ENCODE data around the gene CMTM8. TPM values are rescaled to one million over a fixed set of nuclear protein-coding genes. Genes with fewer than 3 reads are reported as not detected.

The CMTM8 gene
- polyA plus RNA-seq, 6 donors from 2014 or later: 0.44 to 1.3 (median 0.53) TPM; not detected in 1

GRCh38 chr3:32285891-32286290 lies 47.4 kb downstream of the CMTM8 start:
- DNase-seq: no peak
- Mint-ChIP-seq H3K4me1 (peaks cover 18 to 36% (median 34%) of the 10 kb centered on the region in 3 donors), H3K36me3 (no peaks in the 10 kb centered on the region), H3K9me3 (no peaks in the 10 kb centered on the region), H3K4me3 (peak overlapping the region in 4 of 8 donors; percentile 6 to 48 (median 19)), H3K27me3 (peaks cover 0 to 8% (median 0%) of the 10 kb centered on the region in 3 donors), H3K27ac (peak overlapping the region in 1 of 6 donors; percentile 81)
- peak; percentile 16 to 35 for ATAC-seq (ENCODE audit: low read depth in 2 of 2)

- no peaks in the 10 kb centered on the region for H3K36me3 Mint-ChIP-seq
- peak overlapping the region in 4 of 6 donors; percentile 38 to 80 (median 67) for H3K27ac Mint-ChIP-seq
- no peaks in the 10 kb centered on the region for H3K27me3 Mint-ChIP-seq
- peak; percentile 47 to 63 for ATAC-seq (ENCODE audit: low read depth in 2 of 2)
- peak overlapping the region in 4 of 8 donors; percentile 6 to 30 (median 14) for H3K4me3 Mint-ChIP-seq
- H3K9me3 Mint-ChIP-seq: no peaks in the 10 kb centered on the region
- no peak for DNase-seq
- H3K4me1 Mint-ChIP-seq: peaks cover 6 to 22% (median 19%) of the 10 kb centered on the region in 3 donors
Observed at GRCh38 chr3:32288819-32289218, 50.3 kb downstream of the CMTM8 start.

DNA sequence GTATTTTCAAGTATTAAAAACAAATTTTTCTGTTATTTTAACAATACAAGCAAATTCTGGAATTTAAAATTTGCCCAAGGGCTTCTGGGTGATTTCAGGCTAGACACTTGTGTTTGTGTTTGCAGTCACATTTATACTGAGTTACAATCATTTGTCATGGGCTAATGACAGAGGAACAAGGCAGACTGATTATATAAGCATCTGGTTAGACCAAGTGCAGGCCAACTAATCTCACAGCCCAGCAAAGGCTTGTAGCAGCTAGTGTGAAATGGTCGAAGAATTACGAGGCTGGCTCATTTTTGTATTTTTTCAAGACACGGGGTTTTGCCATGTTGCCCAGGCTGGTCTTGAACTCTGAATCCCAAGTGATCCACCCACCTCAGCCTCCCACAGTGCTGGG lies 52.1 kb downstream of the CMTM8 start:
- ATAC-seq (ENCODE audit: low read depth in 2 of 2) (no peak), DNase-seq (no peak)
- Mint-ChIP-seq H3K4me1 (peaks cover 6 to 20% (median 17%) of the 10 kb centered on the region in 3 donors), H3K27me3 (no peaks in the 10 kb centered on the region), H3K9me3 (no peaks in the 10 kb centered on the region), H3K36me3 (no peaks in the 10 kb centered on the region), H3K4me3 (no peak overlapping the region), H3K27ac (peak overlapping the region in 1 of 6 donors; percentile 49)

DNA sequence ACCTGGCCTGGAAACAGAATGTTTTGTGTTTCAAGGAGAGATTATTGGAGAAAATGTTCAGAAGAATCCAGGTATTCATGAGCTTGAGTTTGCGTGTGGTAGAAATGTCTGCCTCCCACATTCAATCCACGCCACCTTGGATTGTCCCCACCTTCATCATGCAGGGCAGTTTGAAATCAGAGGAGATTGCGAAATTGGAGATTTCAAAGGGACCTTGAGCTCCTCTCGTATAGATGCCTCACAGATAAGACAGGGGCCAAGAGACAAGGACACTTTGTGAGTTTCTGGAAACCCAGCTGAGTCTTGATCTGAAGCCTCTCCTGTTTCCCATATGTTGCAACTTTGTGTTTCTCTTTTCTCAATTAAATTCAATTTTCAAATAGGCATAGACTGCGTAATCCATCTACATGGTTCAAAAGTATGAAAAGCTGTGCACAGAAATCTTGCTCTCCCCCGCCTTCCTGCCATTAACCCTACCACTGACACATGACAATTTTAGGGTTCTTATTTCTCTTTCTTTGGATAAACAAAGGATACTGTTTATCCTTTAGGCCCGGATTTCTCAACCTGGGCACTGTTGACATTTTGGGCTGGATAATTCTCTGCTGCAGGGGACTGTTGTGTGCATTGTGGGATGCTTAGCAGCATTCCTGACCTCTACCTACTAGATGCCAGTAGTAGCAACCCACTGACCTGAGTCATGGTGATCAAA lies 53.8 kb downstream of the CMTM8 start:
- peaks cover 6 to 15% (median 12%) of the 10 kb centered on the region in 3 donors for H3K4me1 Mint-ChIP-seq
- no peaks in the 10 kb centered on the region for H3K27me3 Mint-ChIP-seq
- H3K36me3 Mint-ChIP-seq: no peaks in the 10 kb centered on the region
- DNase-seq (no peak), ATAC-seq (ENCODE audit: low read depth in 2 of 2) (no peak)
- no peak overlapping the region for H3K4me3 Mint-ChIP-seq
- no peak overlapping the region for H3K27ac Mint-ChIP-seq
- H3K9me3 Mint-ChIP-seq: no peaks in the 10 kb centered on the region

GRCh38 chr3:32293903-32294302 lies 55.4 kb downstream of the CMTM8 start:
- no peaks in the 10 kb centered on the region for H3K36me3 Mint-ChIP-seq
- no peaks in the 10 kb centered on the region for H3K9me3 Mint-ChIP-seq
- ATAC-seq (ENCODE audit: low read depth in 2 of 2): no peak
- peaks cover 6 to 10% (median 9%) of the 10 kb centered on the region in 3 donors for H3K4me1 Mint-ChIP-seq
- no peak for DNase-seq
- H3K27ac Mint-ChIP-seq: peak overlapping the region in 1 of 6 donors; percentile 34
- H3K27me3 Mint-ChIP-seq: no peaks in the 10 kb centered on the region
- no peak overlapping the region for H3K4me3 Mint-ChIP-seq

DNA sequence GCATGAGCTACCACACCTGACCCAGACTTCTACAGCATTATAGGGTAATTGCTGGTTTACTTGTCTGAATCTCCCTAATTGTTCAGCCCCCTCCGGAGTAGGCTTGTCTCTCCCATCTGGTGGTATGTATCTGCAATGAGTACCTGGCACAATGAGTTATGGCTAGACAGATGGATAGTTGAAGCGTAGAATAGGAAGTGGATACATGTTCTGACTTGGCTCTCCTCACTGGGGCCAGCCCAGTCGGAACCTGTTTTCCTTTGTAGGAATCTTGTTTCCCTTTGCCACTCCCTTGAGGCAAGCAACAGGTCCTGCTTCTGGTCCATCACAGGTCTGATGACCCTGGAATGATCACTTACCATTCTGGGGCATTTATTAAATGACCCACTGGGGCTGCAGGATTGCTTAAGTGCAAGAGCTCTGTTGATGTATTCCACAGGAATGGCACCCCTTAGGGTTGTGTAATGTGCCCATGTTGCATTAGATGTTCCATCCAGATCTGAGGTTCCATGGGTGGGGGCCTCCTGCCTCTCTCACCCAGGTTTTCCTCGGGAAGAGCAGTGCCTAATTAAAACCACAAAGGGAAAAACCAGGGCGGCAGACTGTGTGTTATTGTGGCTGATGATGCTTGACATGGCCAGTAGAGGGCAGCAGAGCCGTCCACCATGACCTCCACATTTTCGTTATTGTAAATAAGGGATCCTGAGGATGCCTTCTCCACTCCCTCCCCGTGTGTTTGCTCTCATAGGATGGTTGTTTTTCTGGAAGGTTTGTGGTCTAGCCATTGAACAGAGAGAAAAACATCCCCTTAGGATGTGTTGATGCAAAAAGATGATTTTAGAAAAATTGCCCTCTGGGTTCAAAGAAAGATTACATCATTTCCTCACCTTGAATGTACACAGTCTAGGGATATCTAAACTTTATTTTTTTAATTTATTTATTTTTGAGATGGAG lies 58.0 kb downstream of the CMTM8 start:
- ATAC-seq (ENCODE audit: low read depth in 2 of 2): peak; percentile 56 to 77
- peak overlapping the region in 3 of 6 donors; percentile 38 to 51 (median 49) for H3K27ac Mint-ChIP-seq
- no peaks in the 10 kb centered on the region for H3K27me3 Mint-ChIP-seq
- H3K36me3 Mint-ChIP-seq: no peaks in the 10 kb centered on the region
- H3K9me3 Mint-ChIP-seq: no peaks in the 10 kb centered on the region
- peaks cover 5 to 6% (median 5%) of the 10 kb centered on the region in 3 donors for H3K4me1 Mint-ChIP-seq
- DNase-seq: peak; percentile 45
- H3K4me3 Mint-ChIP-seq: no peak overlapping the region

DNA sequence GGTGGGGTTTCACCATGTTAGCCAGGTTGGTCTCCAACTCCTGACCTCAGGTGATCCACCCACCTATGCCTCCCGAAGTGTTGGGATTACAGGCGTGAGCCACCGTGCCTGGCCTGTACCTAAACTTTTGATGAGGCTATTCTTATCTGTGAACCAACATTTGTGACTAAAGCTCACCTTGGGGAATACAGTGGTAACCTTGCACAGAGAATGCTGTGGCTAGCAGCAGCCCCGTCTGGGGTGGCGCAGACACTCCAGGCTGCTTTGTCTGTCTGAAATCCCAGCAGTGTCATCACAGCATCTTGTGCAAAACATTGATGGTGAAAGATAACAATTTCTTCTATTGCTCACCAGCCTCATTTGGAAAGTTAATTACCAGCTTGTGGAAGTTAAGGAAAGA lies 58.9 kb downstream of the CMTM8 start:
- Mint-ChIP-seq H3K4me3 (peak overlapping the region in 2 of 8 donors; percentile 25 to 40), H3K27ac (peak overlapping the region in 2 of 6 donors; percentile 41 to 44), H3K27me3 (no peaks in the 10 kb centered on the region), H3K9me3 (no peaks in the 10 kb centered on the region), H3K4me1 (peaks cover 5 to 6% (median 5%) of the 10 kb centered on the region in 3 donors), H3K36me3 (no peaks in the 10 kb centered on the region)
- ATAC-seq (ENCODE audit: low read depth in 2 of 2): no peak
- DNase-seq: no peak

DNA sequence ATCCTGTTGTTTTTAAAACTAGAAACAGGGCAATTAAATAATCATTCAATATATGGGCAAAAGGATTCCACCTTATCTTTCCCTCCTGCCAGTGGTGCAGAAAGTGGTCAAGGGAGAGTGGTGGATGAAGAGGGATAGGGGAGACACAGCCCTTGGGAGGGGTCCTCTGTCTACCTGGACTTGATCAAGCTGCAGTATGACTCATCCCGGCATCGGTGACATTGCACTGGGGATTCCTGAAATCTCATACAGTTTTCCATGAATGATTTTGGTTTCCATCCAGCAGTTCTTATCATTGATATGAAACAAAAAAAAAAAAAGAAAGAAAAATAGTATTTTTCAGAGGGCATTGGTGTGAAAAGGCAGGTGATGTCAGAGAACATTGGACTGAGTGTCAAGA lies 62.9 kb downstream of the CMTM8 start:
- ATAC-seq (ENCODE audit: low read depth in 2 of 2) (no peak), DNase-seq (no peak)
- H3K4me1 Mint-ChIP-seq: peaks cover 3 to 6% (median 5%) of the 10 kb centered on the region in 3 donors
- H3K36me3 Mint-ChIP-seq: no peaks in the 10 kb centered on the region
- no peaks in the 10 kb centered on the region for H3K9me3 Mint-ChIP-seq
- peaks cover under 1 to 3% (median 2%) of the 10 kb centered on the region in 3 donors for H3K27me3 Mint-ChIP-seq
- no peak overlapping the region for H3K27ac Mint-ChIP-seq
- no peak overlapping the region for H3K4me3 Mint-ChIP-seq

- Mint-ChIP-seq H3K4me1 (peaks cover 0 to 4% (median 1%) of the 10 kb centered on the region in 3 donors), H3K27ac (peak overlapping the region in 1 of 6 donors; percentile 63), H3K9me3 (no peaks in the 10 kb centered on the region), H3K4me3 (peak overlapping the region in 1 of 8 donors; percentile 29), H3K36me3 (no peaks in the 10 kb centered on the region), H3K27me3 (peaks cover 4 to 15% (median 10%) of the 10 kb centered on the region in 3 donors)
- ATAC-seq (ENCODE audit: low read depth in 2 of 2): no peak
- no peak for DNase-seq
Observed at GRCh38 chr3:32302601-32303398, 64.3 kb downstream of the CMTM8 start.

GRCh38 chr3:32303399-32303747 lies 64.9 kb downstream of the CMTM8 start:
- H3K27ac Mint-ChIP-seq: no peak overlapping the region
- H3K27me3 Mint-ChIP-seq: peaks cover 4 to 15% (median 10%) of the 10 kb centered on the region in 3 donors
- H3K9me3 Mint-ChIP-seq: no peaks in the 10 kb centered on the region
- no peak for ATAC-seq (ENCODE audit: low read depth in 2 of 2)
- no peak for DNase-seq
- H3K4me3 Mint-ChIP-seq: no peak overlapping the region
- no peaks in the 10 kb centered on the region for H3K36me3 Mint-ChIP-seq
- peaks cover 0 to 4% (median 1%) of the 10 kb centered on the region in 3 donors for H3K4me1 Mint-ChIP-seq

DNA sequence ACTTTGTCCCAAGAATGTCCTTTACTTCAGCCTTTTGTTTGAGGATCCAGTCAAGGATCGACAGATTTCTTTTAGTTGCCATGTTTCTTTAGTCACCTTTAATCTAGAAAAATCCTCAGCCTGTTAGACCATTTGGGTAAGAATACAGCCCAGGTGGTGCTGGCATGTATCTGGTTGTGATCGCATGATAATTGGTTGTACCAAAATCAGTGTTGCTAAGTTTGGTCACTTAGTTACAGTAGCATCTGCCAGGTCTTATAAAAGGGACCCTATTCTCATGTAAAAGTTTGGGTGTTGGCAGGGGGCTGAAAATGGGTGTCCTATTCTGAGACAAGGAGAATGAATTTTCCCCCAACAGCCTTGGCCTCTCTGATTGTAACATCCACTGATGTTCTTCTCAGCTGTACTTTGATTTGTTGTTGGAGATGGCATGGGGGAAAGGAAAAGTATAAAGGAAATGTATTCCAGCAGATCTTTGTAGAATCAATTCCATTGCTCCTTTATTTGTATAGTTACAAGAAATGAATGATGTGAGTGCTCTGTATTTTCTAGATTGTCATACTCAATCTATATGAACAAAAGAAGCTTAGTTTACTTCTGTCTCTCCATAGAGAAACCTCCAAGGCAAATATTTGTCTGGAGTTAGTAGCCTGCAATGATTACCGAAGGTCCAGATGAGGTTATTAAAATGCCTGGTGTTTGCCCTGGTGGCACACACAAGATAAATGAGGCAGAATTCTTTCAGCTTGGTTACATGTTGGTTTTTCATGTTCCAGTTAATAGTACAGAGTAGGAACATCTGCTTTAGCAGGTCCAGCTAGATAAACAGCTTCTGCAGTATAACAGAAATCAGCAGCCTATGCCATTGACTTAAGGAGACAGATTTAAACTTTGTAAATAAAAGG lies 65.7 kb downstream of the CMTM8 start:
- H3K27me3 Mint-ChIP-seq: peaks cover 4 to 15% (median 10%) of the 10 kb centered on the region in 3 donors
- H3K4me1 Mint-ChIP-seq: peaks cover 0 to 4% (median 1%) of the 10 kb centered on the region in 3 donors

DNA sequence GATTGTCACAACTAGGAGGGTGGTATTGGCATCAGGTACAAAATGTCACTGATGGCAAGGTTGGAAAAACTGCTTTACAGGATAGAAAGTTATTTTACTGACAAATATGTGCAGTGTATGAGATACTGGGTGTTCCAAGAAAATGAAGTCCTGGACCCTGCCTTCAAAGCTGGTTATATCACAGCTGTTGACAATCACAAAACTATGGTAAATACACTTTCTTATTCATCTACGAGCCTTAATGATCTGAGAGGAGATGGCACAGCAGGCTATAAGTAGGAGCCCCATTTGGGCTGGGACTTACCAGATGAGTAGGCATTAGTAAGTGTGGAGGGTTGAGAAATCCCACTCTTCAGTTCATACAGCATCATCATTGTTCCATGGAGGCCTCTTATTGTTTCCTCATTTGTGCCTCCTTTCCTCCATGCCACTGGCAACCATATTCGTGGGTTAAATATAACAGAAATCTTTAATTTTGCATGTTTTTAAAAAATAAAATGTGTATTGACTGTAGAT lies 66.9 kb downstream of the CMTM8 start:
- Mint-ChIP-seq H3K4me1 (peaks cover 4 to 6% (median 6%) of the 10 kb centered on the region in 3 donors), H3K27me3 (peaks cover 4 to 15% (median 10%) of the 10 kb centered on the region in 3 donors), H3K27ac (no peak overlapping the region), H3K9me3 (no peaks in the 10 kb centered on the region), H3K36me3 (no peaks in the 10 kb centered on the region), H3K4me3 (no peak overlapping the region)
- DNase-seq: no peak
- ATAC-seq (ENCODE audit: low read depth in 2 of 2): no peak

More for the DNA sequence above, 65.7 kb downstream of the CMTM8 start:
- no peak overlapping the region for H3K4me3 Mint-ChIP-seq
- DNase-seq (no peak), ATAC-seq (ENCODE audit: low read depth in 2 of 2) (no peak)
- H3K36me3 Mint-ChIP-seq: no peaks in the 10 kb centered on the region
- no peak overlapping the region for H3K27ac Mint-ChIP-seq
- no peaks in the 10 kb centered on the region for H3K9me3 Mint-ChIP-seq
